GM21390 (cell line): Measurements from ENCODE around the gene AOX1.
"Not testable (repeated sequence)": the region's sequence is repeated elsewhere in the genome, so short reads cannot be mapped to it uniquely, and the experiment has no call there.

Experiments
- ATAC-seq: cut with Tn5 transposase; IDR thresholded peaks from one replicate; pipeline ENCODE4 v1.9.1; 2021; ENCODE audit not compliant: unreplicated experiment

AOX1 gene

GRCh38 chr2:200698217-200698616 lies 112.4 kb downstream of the AOX1 start:
- ATAC-seq: no peak

- ATAC-seq: no peak
Measured at GRCh38 chr2:200699310-200699709, 113.5 kb downstream of the AOX1 start.

- no peak for ATAC-seq
Measured at GRCh38 chr2:200700856-200701255, 115.0 kb downstream of the AOX1 start.

- ATAC-seq: no peak
Measured at GRCh38 chr2:200702044-200702443, 116.2 kb downstream of the AOX1 start.

GRCh38 chr2:200702646-200703118 lies 116.9 kb downstream of the AOX1 start:
- no peak for ATAC-seq

GRCh38 chr2:200703127-200703925 lies 117.5 kb downstream of the AOX1 start:
- no peak for ATAC-seq

- ATAC-seq: no peak
Measured at GRCh38 chr2:200703926-200704637, 118.3 kb downstream of the AOX1 start.

- ATAC-seq: no peak
Measured at GRCh38 chr2:200705305-200706041, 119.7 kb downstream of the AOX1 start.

GRCh38 chr2:200708943-200709342 lies 123.1 kb downstream of the AOX1 start:
- no peak for ATAC-seq

GRCh38 chr2:200713003-200713703 lies 127.3 kb downstream of the AOX1 start:
- peak; percentile 100 for ATAC-seq

- ATAC-seq: no peak
Measured at GRCh38 chr2:200713704-200714064, 127.9 kb downstream of the AOX1 start.

GRCh38 chr2:200715014-200715413 lies 129.2 kb downstream of the AOX1 start:
- not testable (repeated sequence) for ATAC-seq

GRCh38 chr2:200716386-200716785 lies 130.6 kb downstream of the AOX1 start:
- no peak for ATAC-seq
